Gastrocnemius medialis (tissue), 4 donors: ENCODE measurements around the gene DCUN1D1. TPM values are rescaled to one million over a fixed set of nuclear protein-coding genes. Genes with fewer than 3 reads are reported as not detected.
"Not testable (repeated sequence)": the region's sequence is repeated elsewhere in the genome, so short reads cannot be mapped to it uniquely, and the experiment has no call there.

Source experiments
- ATAC-seq, 2 donors: fragments of 150-250 bp; one replicate each; pipeline ENCODE4 v1.9.1; 2016
- DNase-seq, 2 donors: peaks; one replicate each; pipeline ENCODE4 v3.0.0-alpha.2; 2019
- H3K27ac ChIP-seq, 4 donors: fragments of 200-600 bp; sonication (generic); 1 replicate in 1 of 4; 2 replicates in 3 of 4; pipeline ENCODE4 v1.5.1; 2016 to 2018; ENCODE audit warnings: mild to moderate bottlenecking in 2 of 4, moderate library complexity in 1 of 4
- H3K27me3 ChIP-seq, 3 donors: fragments of 200-600 bp; sonication (generic) in 2 of 3; 1 replicate in 1 of 3; 2 replicates in 2 of 3; pipeline versions ENCODE4 v1.5.1 to v1.6.0; 2016 to 2019; ENCODE audit warnings: mild to moderate bottlenecking in 1 of 3, moderate library complexity in 1 of 3
- H3K36me3 ChIP-seq, 2 donors: fragments of 200-600 bp; sonication (generic) in 1 of 2; one replicate each; pipeline ENCODE4 v1.5.1; 2017 to 2018
- H3K4me1 ChIP-seq, 2 donors: fragments of 200-600 bp; sonication (generic) in 1 of 2; one replicate each; pipeline ENCODE4 v1.5.1; 2016 to 2017; ENCODE audit warnings: mild to moderate bottlenecking in 2 of 2
- H3K4me3 ChIP-seq, 4 donors: fragments of 200-600 bp; sonication (generic) in 3 of 4; 1 replicate in 1 of 4; 2 replicates in 3 of 4; pipeline ENCODE4 v1.5.1; 2016 to 2019; ENCODE audit warnings: mild to moderate bottlenecking in 2 of 4
- H3K9me3 ChIP-seq, 3 donors: fragments of 200-600 bp; sonication (generic) in 2 of 3; 1 replicate in 1 of 3; 2 replicates in 2 of 3; pipeline ENCODE4 v1.5.1; 2016 to 2019
- POLR2A ChIP-seq, 2 donors: fragments of 450-650 bp; IDR thresholded peaks; one replicate each; pipeline ENCODE4 v1.6.1; 2017; ENCODE audit warnings: antibody characterized with exemption in 2 of 2, mild to moderate bottlenecking in 2 of 2, moderate library complexity in 2 of 2
- in situ Hi-C, 4 donors: fragments of 200-750 bp; cut with MboI; loops; one replicate each; pipeline versions ENCODE4 v1.15.0 to v1.8.0; 2017; ENCODE audit warnings: low sequenced_read_pairs in 4 of 4
- intact Hi-C: fragments of 100-400 bp; cut with DNase I; formaldehyde crosslinking; loops from one replicate; pipeline ENCODE4 v1.15.1; 2023; ENCODE audit warnings: low total_unique reads
- total RNA-seq, 4 donors: library from RNA; depleted of rRNA; stranded (reverse); fragments of >200 nt; gene quantifications; one replicate each; pipeline versions ENCODE4 v1.1.0 to v1.2.3, GENCODE V29; 2016
- TF ChIP-seq, protein P1 (sequence below), 5 experiments: fragments of 450-650 bp in 3 of 5; fragments of 200-600 bp in 2 of 5; sonication (generic) in 2 of 5; IDR thresholded peaks in 4 of 5; conservative IDR thresholded peaks in 1 of 5; 1 replicate in 4 of 5; 2 replicates in 1 of 5; pipeline ENCODE4 v1.5.1; 2016 to 2019; ENCODE audit warnings: antibody characterized with exemption in 5 of 5, mild to moderate bottlenecking in 3 of 5, moderate library complexity in 3 of 5

The DCUN1D1 gene
- total RNA-seq, 4 donors from 2014 or later = 42.2 to 116 (median 54.4) TPM

DNA sequence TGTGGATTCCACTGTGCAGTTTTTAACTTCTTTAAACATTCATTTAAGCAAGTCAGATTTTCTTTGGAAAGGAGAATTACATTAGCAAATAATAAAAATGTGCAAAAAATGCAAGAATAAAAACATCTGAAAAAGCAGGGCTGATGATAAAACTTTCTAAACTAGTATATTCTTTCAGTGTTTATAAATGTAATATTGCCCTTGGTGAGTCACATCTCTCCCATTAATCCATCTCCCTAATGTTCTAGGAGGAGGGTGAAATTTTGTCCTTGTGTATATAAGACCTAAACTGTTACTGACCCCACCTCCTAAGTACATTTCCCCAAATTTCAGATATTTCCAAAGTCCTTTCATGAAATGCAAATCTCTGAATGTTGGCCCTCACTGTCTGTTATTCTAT, 28.5 kb upstream of the DCUN1D1 start:
- Histone ChIP-seq H3K27me3 (no peaks in the 10 kb centered on the region), H3K4me1 (peaks cover 0 to 6% of the 10 kb centered on the region in 2 donors), H3K9me3 (no peaks in the 10 kb centered on the region), H3K27ac (no peak overlapping the region), H3K36me3 (peaks cover 0 to 4% of the 10 kb centered on the region in 2 donors), H3K4me3 (no peak overlapping the region)
- TF ChIP-seq, protein P1, sequence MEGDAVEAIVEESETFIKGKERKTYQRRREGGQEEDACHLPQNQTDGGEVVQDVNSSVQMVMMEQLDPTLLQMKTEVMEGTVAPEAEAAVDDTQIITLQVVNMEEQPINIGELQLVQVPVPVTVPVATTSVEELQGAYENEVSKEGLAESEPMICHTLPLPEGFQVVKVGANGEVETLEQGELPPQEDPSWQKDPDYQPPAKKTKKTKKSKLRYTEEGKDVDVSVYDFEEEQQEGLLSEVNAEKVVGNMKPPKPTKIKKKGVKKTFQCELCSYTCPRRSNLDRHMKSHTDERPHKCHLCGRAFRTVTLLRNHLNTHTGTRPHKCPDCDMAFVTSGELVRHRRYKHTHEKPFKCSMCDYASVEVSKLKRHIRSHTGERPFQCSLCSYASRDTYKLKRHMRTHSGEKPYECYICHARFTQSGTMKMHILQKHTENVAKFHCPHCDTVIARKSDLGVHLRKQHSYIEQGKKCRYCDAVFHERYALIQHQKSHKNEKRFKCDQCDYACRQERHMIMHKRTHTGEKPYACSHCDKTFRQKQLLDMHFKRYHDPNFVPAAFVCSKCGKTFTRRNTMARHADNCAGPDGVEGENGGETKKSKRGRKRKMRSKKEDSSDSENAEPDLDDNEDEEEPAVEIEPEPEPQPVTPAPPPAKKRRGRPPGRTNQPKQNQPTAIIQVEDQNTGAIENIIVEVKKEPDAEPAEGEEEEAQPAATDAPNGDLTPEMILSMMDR (IDR thresholded peaks at IDR 0.05 in 4 of 5, conservative IDR thresholded peaks at IDR 0.05 in 1 of 5) = no peak
- no peak for TF ChIP-seq POLR2A (IDR thresholded peaks at IDR 0.05)
- intact Hi-C loops (no loop called here), in situ Hi-C loops (no loop called here)
- no peak for DNase-seq
- ATAC-seq = no peak

DNA sequence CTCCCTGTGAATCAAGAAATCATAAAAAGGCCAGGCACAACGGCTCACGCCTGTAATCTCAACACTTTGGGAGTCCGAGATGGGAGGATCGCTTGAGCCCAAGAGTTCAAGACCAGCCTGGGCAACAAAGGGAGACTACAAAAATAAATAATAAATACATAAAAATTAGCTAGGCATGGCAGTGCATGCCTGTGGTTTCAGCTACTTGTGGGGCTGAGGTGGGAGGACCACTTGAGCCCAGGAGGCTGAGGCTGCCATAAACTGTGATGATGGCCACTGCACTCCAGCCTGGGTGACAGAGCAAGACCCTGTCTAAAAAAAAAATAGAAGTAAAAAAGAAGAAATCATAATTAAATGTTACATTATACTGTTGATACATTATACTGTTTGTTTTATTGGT, 28.0 kb upstream of the DCUN1D1 start:
- intact Hi-C loops = no loop called here
- no peak for TF ChIP-seq POLR2A (IDR thresholded peaks at IDR 0.05)
- TF ChIP-seq, protein P1 (IDR thresholded peaks at IDR 0.05 in 4 of 5, conservative IDR thresholded peaks at IDR 0.05 in 1 of 5) = no peak
- no peak overlapping the region for H3K4me3 ChIP-seq

DNA sequence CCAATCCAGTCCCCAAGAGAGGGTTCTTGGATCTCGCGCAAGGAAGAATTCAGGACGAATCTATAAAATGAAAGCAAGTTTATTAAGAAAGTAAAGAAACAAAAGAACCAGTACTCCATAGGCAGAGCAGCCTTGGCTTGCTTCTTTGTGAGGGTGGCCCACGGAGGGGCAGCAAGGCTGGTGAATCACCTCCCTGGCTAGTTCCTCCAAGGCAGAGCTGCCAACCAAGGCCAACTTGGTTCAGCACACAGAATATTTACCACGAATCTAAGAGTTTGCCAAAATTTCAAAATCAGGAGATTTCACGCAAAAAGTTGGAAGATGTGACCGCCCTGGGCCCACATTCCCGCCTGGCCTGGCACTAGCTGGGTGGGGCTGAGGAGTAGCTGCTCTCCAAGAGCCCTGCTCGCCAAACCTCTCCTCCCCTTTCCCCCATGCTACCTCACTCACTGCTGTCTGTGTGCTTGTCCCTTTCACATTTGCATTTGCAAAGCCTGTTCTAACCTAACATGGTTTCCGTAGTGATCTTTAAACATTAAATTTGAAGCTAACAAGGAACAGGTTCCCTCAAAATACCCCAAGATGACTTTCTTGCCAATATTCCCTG, 26.2 kb upstream of the DCUN1D1 start:
- intact Hi-C loops (no loop called here), in situ Hi-C loops (no loop called here)
- ATAC-seq (no peak), DNase-seq (no peak)
- Histone ChIP-seq H3K4me1 (no peaks in the 10 kb centered on the region), H3K36me3 (peaks cover 0 to 4% of the 10 kb centered on the region in 2 donors), H3K9me3 (no peaks in the 10 kb centered on the region), H3K27me3 (no peaks in the 10 kb centered on the region), H3K27ac (no peak overlapping the region), H3K4me3 (no peak overlapping the region)
- TF ChIP-seq POLR2A (IDR thresholded peaks at IDR 0.05) = no peak
- TF ChIP-seq, protein P1 (IDR thresholded peaks at IDR 0.05 in 4 of 5, conservative IDR thresholded peaks at IDR 0.05 in 1 of 5) = no peak

More for the DNA sequence above, 28.0 kb upstream of the DCUN1D1 start:
- Histone ChIP-seq H3K9me3 (no peaks in the 10 kb centered on the region), H3K27me3 (no peaks in the 10 kb centered on the region), H3K27ac (no peak overlapping the region), H3K4me1 (peaks cover 0 to 6% of the 10 kb centered on the region in 2 donors), H3K36me3 (peaks cover 0 to 4% of the 10 kb centered on the region in 2 donors)
- ATAC-seq (no peak), DNase-seq (no peak)
- in situ Hi-C loops = no loop called here

DNA sequence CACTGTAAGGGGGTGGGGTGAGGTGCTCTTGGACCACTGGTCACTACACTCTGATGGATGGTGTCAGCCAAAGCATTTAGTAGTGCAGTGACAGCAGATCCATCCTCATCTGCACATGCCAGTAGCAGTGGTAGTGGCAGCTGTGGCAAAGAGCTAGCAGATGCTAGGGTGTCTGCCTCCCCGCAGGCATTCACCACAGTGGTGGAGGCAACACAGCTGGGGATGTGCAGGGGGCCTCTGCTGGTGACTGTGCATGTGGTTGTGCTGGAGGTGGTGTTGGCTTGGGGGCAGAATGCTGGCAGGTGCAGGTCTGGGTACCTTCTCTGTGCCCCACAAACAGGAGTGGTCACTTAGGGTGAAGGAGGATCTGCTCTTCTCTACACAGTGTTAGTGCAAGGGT, 19.4 kb upstream of the DCUN1D1 start:
- TF ChIP-seq, protein P1 (IDR thresholded peaks at IDR 0.05 in 4 of 5, conservative IDR thresholded peaks at IDR 0.05 in 1 of 5) = no peak
- TF ChIP-seq POLR2A (IDR thresholded peaks at IDR 0.05) = no peak

DNA sequence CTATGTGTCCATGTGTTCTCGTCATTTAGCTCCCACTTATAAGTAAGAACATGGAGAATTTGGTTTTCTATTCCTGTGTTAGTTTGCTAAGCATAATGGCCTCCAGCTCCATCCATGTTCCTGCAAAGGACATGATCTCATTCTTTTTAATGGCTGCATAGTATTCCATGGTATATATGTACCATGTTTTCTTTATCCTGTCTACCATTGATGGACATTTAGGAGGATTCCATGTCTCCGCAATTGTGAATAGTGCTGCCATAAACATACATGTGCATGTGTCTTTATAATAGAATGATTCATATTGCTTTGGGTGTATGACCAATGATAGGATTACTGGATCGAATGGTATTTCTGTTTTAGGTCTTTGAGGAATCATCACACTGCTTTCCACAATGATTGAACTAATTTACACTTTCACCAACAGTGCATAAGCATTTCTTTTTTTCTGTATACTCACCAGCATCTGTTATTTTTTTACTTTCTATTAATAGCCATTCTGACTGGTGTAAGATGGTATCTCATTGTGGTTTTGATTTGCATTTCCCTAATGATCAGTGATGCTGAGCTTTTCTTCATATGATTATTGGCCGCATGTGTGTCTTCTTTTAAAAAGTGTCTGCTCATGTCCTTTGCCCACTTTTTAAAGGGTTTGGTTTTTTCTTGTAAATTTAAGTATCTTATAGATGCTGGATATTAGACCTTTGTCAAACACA, 13.3 kb upstream of the DCUN1D1 start:
- H3K27ac ChIP-seq, H3K27me3 ChIP-seq, intact Hi-C loops, ATAC-seq, H3K4me1 ChIP-seq, in situ Hi-C loops, DNase-seq, H3K36me3 ChIP-seq, H3K4me3 ChIP-seq, H3K9me3 ChIP-seq: not testable (repeated sequence)

More for the DNA sequence above, 19.4 kb upstream of the DCUN1D1 start:
- no peak overlapping the region for H3K27ac ChIP-seq
- H3K4me1 ChIP-seq = no peaks in the 10 kb centered on the region
- DNase-seq (no peak), ATAC-seq (no peak)
- in situ Hi-C loops = loop anchor here in 1 of 4 donors (5.0 kb wide), 1 partner anchor 78 kb away; no protein-coding TSS in a partner anchor
- H3K36me3 ChIP-seq = no peaks in the 10 kb centered on the region
- intact Hi-C loops = no loop called here
- no peak overlapping the region for H3K4me3 ChIP-seq
- no peaks in the 10 kb centered on the region for H3K9me3 ChIP-seq
- H3K27me3 ChIP-seq = no peaks in the 10 kb centered on the region
